GM12892 (cell line): ENCODE results near the gene SDK2.

Experiments
- POLR2A ChIP-seq: IDR thresholded peaks from 2 replicates; pipeline ENCODE4 v1.6.1; 2011; ENCODE audit warnings: low read depth, low read length, control low read depth
- POLR2AphosphoS5 ChIP-seq: IDR thresholded peaks from 2 replicates; pipeline ENCODE4 v1.6.1; 2011; ENCODE audit warnings: low read depth, low read length, control low read depth

GRCh38 chr17:73342050-73342522 lies 302.2 kb downstream of the SDK2 start:
- TF ChIP-seq POLR2A (no peak), POLR2AphosphoS5 (no peak)
